CD4-positive, alpha-beta T cell treated with Interferon alpha-2 for 1 hour (primary cell): ENCODE results near the gene CYP27B1.
"Not testable (repeated sequence)": the region's sequence is repeated elsewhere in the genome, so short reads cannot be mapped to it uniquely, and the experiment has no call there.

Source experiments
- DNase-seq, 2 donors: peaks; one replicate each; pipeline ENCODE4 v3.0.0-alpha.2; 2020 to 2022

CYP27B1 gene

GRCh38 chr12:57720606-57721595 is 46.0 kb downstream of the CYP27B1 start:
- no peak for DNase-seq

- DNase-seq: no peak
These were observed 46.9 kb downstream of the CYP27B1 start for GRCh38 chr12:57719777-57720605.

GRCh38 chr12:57718641-57719528 is 48.0 kb downstream of the CYP27B1 start:
- DNase-seq: no peak

GRCh38 chr12:57717846-57718640 is 48.8 kb downstream of the CYP27B1 start:
- no peak for DNase-seq

GRCh38 chr12:57717131-57717530 is 49.7 kb downstream of the CYP27B1 start:
- no peak for DNase-seq

GRCh38 chr12:57716305-57716704 is 50.6 kb downstream of the CYP27B1 start:
- DNase-seq: no peak

GRCh38 chr12:57715786-57716185 is 51.1 kb downstream of the CYP27B1 start:
- DNase-seq: no peak

GRCh38 chr12:57715036-57715748 is 51.7 kb downstream of the CYP27B1 start:
- not testable (repeated sequence) for DNase-seq

GRCh38 chr12:57713209-57713608 is 53.7 kb downstream of the CYP27B1 start:
- DNase-seq: no peak

GRCh38 chr12:57712701-57713100 is 54.2 kb downstream of the CYP27B1 start:
- DNase-seq: no peak
